ENCODE data around the gene TPSD1. TPM values are rescaled to one million over a fixed set of nuclear protein-coding genes. Genes with fewer than 3 reads are reported as not detected.

TPSD1 gene
- total RNA-seq, 1 donor from 2014 or later = not detected

- no peak overlapping the region for H3K4me3 Mint-ChIP-seq (ENCODE audit: unreplicated experiment)
- peaks cover 9% of the 10 kb centered on the region for H3K4me1 ChIP-seq (ENCODE audit: insufficient read depth, low read length)
- no peak overlapping the region for H3K4me3 ChIP-seq (ENCODE audit: insufficient read depth, low read depth, low read length)
- no peak overlapping the region for H3K9ac ChIP-seq (ENCODE audit: low read length)
- H3K4me1 Mint-ChIP-seq (ENCODE audit: low read depth, unreplicated experiment) = peaks cover 6% of the 10 kb centered on the region
- DNase-seq (ENCODE audit: low read depth) = no peak
- H3K9me3 ChIP-seq (ENCODE audit: insufficient read depth, low read depth, low read length) = no peaks in the 10 kb centered on the region
- no peak overlapping the region for H3K27ac Mint-ChIP-seq (ENCODE audit: unreplicated experiment)
- no peaks in the 10 kb centered on the region for H3K36me3 ChIP-seq (ENCODE audit: insufficient read depth, low read length)
- H2AFZ ChIP-seq (ENCODE audit: low read depth, low read length) = no peak overlapping the region
- H3K36me3 Mint-ChIP-seq (ENCODE audit: low read depth, unreplicated experiment) = no peaks in the 10 kb centered on the region
- no peaks in the 10 kb centered on the region for H4K20me1 ChIP-seq (ENCODE audit: insufficient read depth, low read length)
- H3K27me3 ChIP-seq (ENCODE audit: insufficient read depth, low read length) = peaks cover 7% of the 10 kb centered on the region
- no peak overlapping the region for H3K27ac ChIP-seq (ENCODE audit: low read depth, low read length)
- no peak for FAIRE-seq
- no peaks in the 10 kb centered on the region for H3K79me2 ChIP-seq (ENCODE audit: insufficient read depth, low read length)
- TF ChIP-seq EZH2 (IDR thresholded peaks at IDR 0.05; ENCODE audit: insufficient read depth, low read length) (no peak), CTCF (IDR thresholded peaks at IDR 0.05; ENCODE audit: insufficient read depth, low read depth, low read length) (no peak)
- H3K27me3 Mint-ChIP-seq (ENCODE audit: low read depth, unreplicated experiment) = peaks cover 26% of the 10 kb centered on the region
- H3K9me3 Mint-ChIP-seq (ENCODE audit: unreplicated experiment) = no peaks in the 10 kb centered on the region
- H3K4me2 ChIP-seq (ENCODE audit: low read length) = no peak overlapping the region
Measured at GRCh38 chr16:1299012-1299867, 43.4 kb downstream of the TPSD1 start.

- Mint-ChIP-seq H3K36me3 (ENCODE audit: low read depth, unreplicated experiment) (no peaks in the 10 kb centered on the region), H3K27me3 (ENCODE audit: low read depth, unreplicated experiment) (peaks cover 23% of the 10 kb centered on the region)
Measured at GRCh38 chr16:1299868-1300203, 44.0 kb downstream of the TPSD1 start.

More at GRCh38 chr16:1299868-1300203, 44.0 kb downstream of the TPSD1 start:
- H3K27ac Mint-ChIP-seq (ENCODE audit: unreplicated experiment) = no peak overlapping the region
- Histone ChIP-seq H3K4me2 (ENCODE audit: low read length) (no peak overlapping the region), H3K27ac (ENCODE audit: low read depth, low read length) (no peak overlapping the region), H3K9me3 (ENCODE audit: insufficient read depth, low read depth, low read length) (no peaks in the 10 kb centered on the region), H3K36me3 (ENCODE audit: insufficient read depth, low read length) (no peaks in the 10 kb centered on the region), H3K9ac (ENCODE audit: low read length) (no peak overlapping the region), H4K20me1 (ENCODE audit: insufficient read depth, low read length) (no peaks in the 10 kb centered on the region), H3K4me1 (ENCODE audit: insufficient read depth, low read length) (peaks cover 9% of the 10 kb centered on the region), H3K4me3 (ENCODE audit: insufficient read depth, low read depth, low read length) (no peak overlapping the region), H3K79me2 (ENCODE audit: insufficient read depth, low read length) (no peaks in the 10 kb centered on the region), H2AFZ (ENCODE audit: low read depth, low read length) (no peak overlapping the region), H3K27me3 (ENCODE audit: insufficient read depth, low read length) (peaks cover 7% of the 10 kb centered on the region)
- peaks cover 6% of the 10 kb centered on the region for H3K4me1 Mint-ChIP-seq (ENCODE audit: low read depth, unreplicated experiment)
- TF ChIP-seq CTCF (IDR thresholded peaks at IDR 0.05; ENCODE audit: insufficient read depth, low read depth, low read length) = no peak
- TF ChIP-seq EZH2 (IDR thresholded peaks at IDR 0.05; ENCODE audit: insufficient read depth, low read length) = no peak
- no peak overlapping the region for H3K4me3 Mint-ChIP-seq (ENCODE audit: unreplicated experiment)
- DNase-seq (ENCODE audit: low read depth) (no peak), FAIRE-seq (no peak)
- no peaks in the 10 kb centered on the region for H3K9me3 Mint-ChIP-seq (ENCODE audit: unreplicated experiment)

Data from astrocyte (in vitro differentiated cells and primary cell).